DMS114 treated with DMSO at 0.1 percent for 48 hours (cell line): Measurements from ENCODE around the gene DENND1A.

ENCODE experiments used
- DNase-seq: peaks from one replicate; lab custom pipeline; 2025; ENCODE audit not compliant: unreplicated experiment; lab: John Stamatoyannopoulos, UW

Gene DENND1A

DNA sequence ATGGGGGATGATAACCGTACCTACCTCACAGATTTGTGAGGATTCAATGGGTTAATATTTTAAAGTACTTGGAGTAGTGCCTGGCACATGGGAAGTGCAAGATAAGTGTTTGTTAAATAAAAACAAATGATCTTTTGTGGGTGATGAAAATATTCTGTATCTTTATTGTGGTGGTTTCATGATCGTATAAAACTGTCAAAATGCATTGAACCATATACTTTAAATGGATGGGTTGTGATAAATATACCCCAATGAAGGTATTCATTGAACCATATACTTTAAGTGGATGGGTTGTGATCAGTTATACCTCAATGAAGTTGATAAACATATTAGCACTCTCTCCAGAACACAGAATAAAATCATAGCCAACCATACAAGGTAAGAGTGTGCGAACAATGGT is 339.4 kb downstream of the DENND1A start:
- DNase-seq = no peak

DNA sequence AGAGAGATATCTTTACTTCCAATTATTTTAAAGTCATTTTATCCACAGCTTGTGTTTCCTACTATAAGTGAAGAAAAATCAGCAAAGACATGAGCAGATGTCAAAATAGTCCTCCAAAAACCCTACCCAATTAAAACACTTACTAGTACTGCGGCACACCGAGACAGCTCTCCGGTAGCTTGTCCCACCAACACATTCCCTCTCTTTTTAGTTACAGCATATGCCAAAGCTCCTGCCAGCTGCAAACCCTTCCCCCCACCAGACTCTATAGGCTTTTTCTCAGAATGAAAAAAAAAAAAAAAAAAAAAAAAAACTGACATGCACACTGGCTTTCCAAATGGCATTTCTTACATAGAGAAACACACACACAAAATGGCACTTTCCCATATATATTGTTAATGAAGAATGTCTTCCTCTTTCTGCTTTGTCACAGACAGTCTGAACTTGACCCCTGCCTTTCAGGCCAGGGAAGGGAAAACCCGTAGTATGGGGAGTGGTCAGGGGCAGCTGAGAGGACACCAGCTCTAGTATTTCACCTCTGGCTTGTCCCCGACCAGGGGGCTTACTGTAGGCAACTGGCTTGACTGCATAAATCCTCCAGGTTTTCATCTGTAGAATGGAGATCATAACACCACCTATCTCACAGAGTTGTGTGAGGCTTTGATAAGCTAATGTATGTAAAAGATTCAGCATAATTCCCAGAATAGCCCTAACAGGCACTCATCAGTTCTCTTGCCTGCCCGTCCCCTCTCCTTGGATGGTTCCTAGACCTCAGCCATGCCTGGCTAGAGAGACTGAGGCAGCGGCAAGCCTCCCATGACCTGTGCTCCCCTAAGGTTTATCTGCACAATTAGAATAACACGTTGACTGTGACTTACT is 340.3 kb downstream of the DENND1A start:
- no peak for DNase-seq

GRCh38 chr9:123586275-123586674 is 343.7 kb downstream of the DENND1A start:
- DNase-seq = no peak

- DNase-seq = no peak
Observed at GRCh38 chr9:123584202-123585176, 345.4 kb downstream of the DENND1A start.

GRCh38 chr9:123583646-123584045 is 346.3 kb downstream of the DENND1A start:
- DNase-seq = no peak

DNA sequence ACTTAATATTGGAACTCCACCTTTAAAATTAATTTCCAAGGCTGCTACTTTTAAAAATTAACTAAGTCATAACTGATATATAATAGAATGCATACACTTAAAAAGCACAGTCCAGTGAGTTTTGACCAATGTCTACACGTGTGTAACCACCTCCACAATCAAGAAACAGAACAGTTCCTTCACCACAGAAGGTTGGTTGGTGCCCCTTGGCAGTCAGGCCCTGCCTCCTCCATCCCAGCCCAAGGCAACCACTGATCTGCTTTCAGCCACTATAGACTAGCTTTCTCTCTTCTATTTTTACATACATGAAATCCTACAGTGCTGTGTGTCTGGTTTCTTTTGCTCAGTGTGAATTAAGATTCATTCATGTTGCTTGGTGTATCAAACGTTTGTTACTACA is 358.7 kb downstream of the DENND1A start:
- DNase-seq = no peak

DNA sequence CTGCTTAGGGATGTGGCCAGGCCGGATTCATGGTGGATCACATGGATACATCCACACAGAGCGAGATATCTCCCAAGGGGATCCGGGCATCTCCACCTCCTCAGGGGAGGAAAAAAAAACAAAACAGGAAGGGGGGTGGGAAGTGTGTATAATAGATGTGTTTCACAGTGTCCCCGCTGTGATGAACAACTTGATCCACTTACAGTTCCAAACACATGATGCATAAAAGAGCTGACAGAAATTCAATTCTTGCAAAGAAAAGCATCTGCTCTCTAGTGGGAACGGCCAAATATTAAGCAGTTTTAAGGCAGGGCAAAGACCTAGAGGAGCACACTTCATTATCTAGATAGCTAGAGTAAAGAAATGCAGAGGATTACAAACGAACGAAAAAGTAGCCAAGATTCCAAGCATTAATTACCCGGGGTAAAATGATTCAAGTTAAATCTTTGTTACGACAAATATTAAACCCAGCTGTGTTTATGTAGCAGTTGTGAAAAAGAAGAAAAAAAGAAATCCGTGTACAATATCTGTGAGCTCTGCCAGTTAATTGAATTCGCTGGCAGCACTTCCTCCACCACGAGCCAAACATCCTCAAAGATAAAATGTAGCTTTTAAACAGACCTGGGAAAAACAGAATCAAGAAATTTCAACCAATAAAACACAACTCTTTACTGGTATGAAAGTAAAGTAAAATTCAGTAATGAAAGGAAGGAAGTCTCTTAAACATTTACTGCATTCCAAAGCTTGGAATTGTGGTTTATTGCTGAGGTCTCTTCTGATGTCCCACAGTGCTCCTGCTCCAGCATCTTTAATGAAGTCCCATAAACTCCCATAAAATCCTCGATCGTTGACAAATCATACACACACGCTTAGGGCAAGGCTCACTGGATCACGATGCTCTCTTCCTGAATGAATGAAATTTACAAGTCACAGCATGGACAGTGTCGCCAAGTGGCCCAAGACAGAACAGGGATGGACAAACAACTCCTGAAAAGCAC is 360.9 kb downstream of the DENND1A start:
- DNase-seq = no peak

- DNase-seq = no peak
Observed at GRCh38 chr9:123567013-123567412, 362.9 kb downstream of the DENND1A start.

GRCh38 chr9:123564652-123565051 is 365.3 kb downstream of the DENND1A start:
- DNase-seq = no peak

- DNase-seq = no peak
Observed at GRCh38 chr9:123562844-123563346, 367.0 kb downstream of the DENND1A start.

DNA sequence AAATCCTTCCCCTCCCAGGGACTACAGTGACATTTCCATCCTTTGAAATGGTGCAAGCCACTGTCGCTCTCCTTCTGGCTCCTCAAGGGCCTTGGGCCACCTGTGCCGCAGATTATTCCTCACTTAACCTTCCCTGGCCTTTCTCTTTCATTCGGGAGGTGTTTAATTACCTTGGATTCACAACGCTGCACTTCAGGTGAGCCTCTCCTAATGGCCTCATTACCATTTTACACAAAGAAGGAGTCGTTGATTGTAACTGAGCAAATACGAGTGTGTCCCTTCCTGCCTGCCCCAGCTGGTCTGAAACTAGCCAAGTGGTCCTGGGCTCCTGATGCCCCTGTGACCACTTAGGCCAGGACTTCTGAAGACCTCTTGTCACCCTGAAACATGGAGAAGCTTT is 368.9 kb downstream of the DENND1A start:
- DNase-seq = no peak

GRCh38 chr9:123556464-123557435 is 373.2 kb downstream of the DENND1A start:
- DNase-seq = no peak

GRCh38 chr9:123555646-123556045 is 374.3 kb downstream of the DENND1A start:
- no peak for DNase-seq

GRCh38 chr9:123552530-123552929 is 377.4 kb downstream of the DENND1A start:
- DNase-seq = no peak

GRCh38 chr9:123551734-123552133 is 378.2 kb downstream of the DENND1A start:
- no peak for DNase-seq

DNA sequence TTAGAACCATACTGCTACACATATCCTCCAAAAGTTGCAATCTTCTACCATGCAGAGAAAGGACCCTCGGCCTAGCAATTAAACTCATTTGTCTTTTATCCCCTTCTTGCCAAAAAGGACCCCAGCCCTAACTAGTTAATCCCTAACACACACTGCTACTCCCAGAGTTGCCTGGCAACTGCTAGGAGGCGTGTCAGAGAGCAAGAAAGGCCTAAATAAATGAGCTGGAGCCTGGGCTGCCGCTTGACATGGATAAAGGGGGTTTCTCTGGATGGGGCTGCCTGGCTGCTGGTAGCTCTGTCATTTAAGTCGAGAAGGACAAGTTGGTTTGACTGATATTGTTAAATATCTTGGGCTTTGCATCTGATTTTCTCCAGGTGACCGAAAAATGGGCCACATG is 379.1 kb downstream of the DENND1A start:
- no peak for DNase-seq

DNA sequence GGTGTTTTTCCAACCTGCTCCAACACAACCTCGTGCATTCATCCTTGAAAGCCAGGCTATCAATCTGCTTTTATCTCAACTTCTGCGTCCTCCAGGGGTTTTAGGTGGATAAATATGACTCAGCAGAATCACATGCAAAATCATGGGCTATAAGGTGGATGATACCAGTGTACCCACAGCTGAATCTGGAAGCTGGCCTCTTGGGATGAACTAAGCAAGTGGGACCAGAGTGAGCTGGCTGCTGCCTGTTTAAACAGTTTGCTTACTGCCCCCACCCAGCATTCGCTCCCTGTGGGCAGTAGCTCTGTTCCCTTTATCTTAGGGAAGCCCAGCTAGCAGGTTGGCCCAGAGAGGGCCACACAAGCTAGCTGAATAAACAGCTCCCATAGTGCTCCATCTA is 379.9 kb downstream of the DENND1A start:
- DNase-seq = no peak

- DNase-seq = no peak
Observed at GRCh38 chr9:123548741-123549545, 381.0 kb downstream of the DENND1A start.
